DND-41 (cell line): ENCODE results near the gene IFNL4.

Experiments
- ATAC-seq: fragments of 200-7000 bp; cut with Tn5 transposase; 3 replicates; pipeline ENCODE4 v1.9.1; 2021; ENCODE audit warnings: low read depth; ENCODE audit not compliant: insufficient read depth
- DNase-seq: peaks from one replicate; pipeline ENCODE4 v3.0.0-alpha.2; 2020
- H2AFZ ChIP-seq: 2 replicates; pipeline ENCODE4 v1.6.0; 2012; ENCODE audit warnings: low read depth, low read length
- H3K27ac ChIP-seq: 2 replicates; pipeline ENCODE4 v1.5.1; 2012; ENCODE audit warnings: low read length, inconsistent platforms
- H3K27me3 ChIP-seq: fragments of 200-600 bp; sonication (generic); 2 replicates; pipeline ENCODE4 v1.6.0; 2012; ENCODE audit warnings: low read length, mild to moderate bottlenecking, inconsistent platforms; ENCODE audit not compliant: insufficient read depth, poor library complexity
- H3K36me3 ChIP-seq: 2 replicates; pipeline ENCODE4 v1.5.1; 2012; ENCODE audit warnings: low read length, inconsistent platforms; ENCODE audit not compliant: insufficient read depth
- H3K4me1 ChIP-seq: 2 replicates; pipeline ENCODE4 v1.5.1; 2012; ENCODE audit warnings: mild to moderate bottlenecking, low read length; ENCODE audit not compliant: insufficient read depth
- H3K4me2 ChIP-seq: 2 replicates; pipeline ENCODE4 v1.6.0; 2012; ENCODE audit warnings: mild to moderate bottlenecking, moderate library complexity, low read length, inconsistent platforms; ENCODE audit not compliant: insufficient read depth
- H3K4me3 ChIP-seq, 2 experiments: fragments of 200-600 bp in 1 of 2; shearing (Covaris generic) in 1 of 2; 2 replicates each; pipeline ENCODE4 v1.5.1; 2012 to 2016; ENCODE audit warnings: inconsistent platforms in 2 of 2, low read length in 2 of 2, mild to moderate bottlenecking in 2 of 2, low read depth in 1 of 2, moderate library complexity in 1 of 2
- H3K79me2 ChIP-seq: 2 replicates; pipeline ENCODE4 v1.6.0; 2012; ENCODE audit warnings: low read length, inconsistent platforms; ENCODE audit not compliant: insufficient read depth
- H3K9ac ChIP-seq: 2 replicates; pipeline ENCODE4 v1.6.0; 2012; ENCODE audit warnings: low read depth, mild to moderate bottlenecking, inconsistent platforms, low read length, moderate library complexity
- H3K9me3 ChIP-seq: 2 replicates; pipeline ENCODE4 v1.5.1; 2012; ENCODE audit warnings: low read length, moderate library complexity, mild to moderate bottlenecking, inconsistent platforms; ENCODE audit not compliant: insufficient read depth, severe bottlenecking
- H4K20me1 ChIP-seq: 2 replicates; pipeline ENCODE4 v1.6.0; 2012; ENCODE audit warnings: low read length; ENCODE audit not compliant: insufficient read depth
- CTCF ChIP-seq: IDR thresholded peaks from 2 replicates; pipeline ENCODE4 v1.5.1; 2012; ENCODE audit warnings: borderline replicate concordance, low read length, moderate library complexity, mild to moderate bottlenecking; ENCODE audit not compliant: poor library complexity, severe bottlenecking; ENCODE audit errors: extremely low read depth
- EZH2 ChIP-seq: IDR thresholded peaks from 3 replicates; pipeline ENCODE4 v1.6.1; 2012; ENCODE audit warnings: borderline replicate concordance, low read depth, mild to moderate bottlenecking, moderate library complexity, low read length, inconsistent platforms; ENCODE audit not compliant: severe bottlenecking

The IFNL4 gene

GRCh38 chr19:39254531-39255345 lies 6.1 kb upstream of the IFNL4 start:
- no peak overlapping the region for H3K27ac ChIP-seq
- no peak overlapping the region for H3K4me2 ChIP-seq
- no peak overlapping the region for H3K9ac ChIP-seq
- 0 out of 2 replicates have a peak, but pooled peaks cover 3% of the 10 kb centered on the region for H4K20me1 ChIP-seq
- H3K4me1 ChIP-seq = no peaks in the 10 kb centered on the region
- H3K36me3 ChIP-seq = no peaks in the 10 kb centered on the region
- TF ChIP-seq CTCF (no peak), EZH2 (no peak)
- DNase-seq (no peak), ATAC-seq (no peak)
- H3K27me3 ChIP-seq = peaks cover 18% of the 10 kb centered on the region
- no peak overlapping the region for H2AFZ ChIP-seq
- no peaks in the 10 kb centered on the region for H3K79me2 ChIP-seq
- no peaks in the 10 kb centered on the region for H3K9me3 ChIP-seq
- no peak overlapping the region for H3K4me3 ChIP-seq

GRCh38 chr19:39253374-39254149 lies 4.9 kb upstream of the IFNL4 start:
- H3K9me3 ChIP-seq = no peaks in the 10 kb centered on the region
- no peak for ATAC-seq
- no peak overlapping the region for H2AFZ ChIP-seq
- no peak overlapping the region for H3K4me3 ChIP-seq
- H3K27ac ChIP-seq = no peak overlapping the region
- no peaks in the 10 kb centered on the region for H3K79me2 ChIP-seq
- DNase-seq = no peak
- no peak overlapping the region for H3K4me2 ChIP-seq
- no peaks in the 10 kb centered on the region for H3K36me3 ChIP-seq
- no peaks in the 10 kb centered on the region for H3K4me1 ChIP-seq
- H4K20me1 ChIP-seq = 0 out of 2 replicates have a peak, but pooled peaks cover 3% of the 10 kb centered on the region
- H3K27me3 ChIP-seq = peaks cover 18% of the 10 kb centered on the region
- no peak overlapping the region for H3K9ac ChIP-seq
- TF ChIP-seq CTCF (no peak), EZH2 (no peak)

- Histone ChIP-seq H3K79me2 (no peaks in the 10 kb centered on the region), H3K4me3 (no peak overlapping the region), H3K36me3 (no peaks in the 10 kb centered on the region), H3K9me3 (no peaks in the 10 kb centered on the region), H3K4me2 (no peak overlapping the region), H3K27me3 (peaks cover 18% of the 10 kb centered on the region), H3K9ac (no peak overlapping the region), H3K27ac (no peak overlapping the region), H4K20me1 (0 out of 2 replicates have a peak, but pooled peaks cover 3% of the 10 kb centered on the region), H2AFZ (no peak overlapping the region), H3K4me1 (no peaks in the 10 kb centered on the region)
- ATAC-seq = no peak
- TF ChIP-seq CTCF (no peak), EZH2 (no peak)
- DNase-seq = no peak
These were observed 3.8 kb upstream of the IFNL4 start for GRCh38 chr19:39252458-39252857.
